HG03558 (cell line): ENCODE data around the gene CACNA1B.
"Not testable (repeated sequence)": the region's sequence is repeated elsewhere in the genome, so short reads cannot be mapped to it uniquely, and the experiment has no call there.

ENCODE experiments used
- ATAC-seq: cut with Tn5 transposase; IDR thresholded peaks from one replicate; pipeline ENCODE4 v1.9.1; 2021; ENCODE audit warnings: moderate number of reproducible peaks; ENCODE audit not compliant: unreplicated experiment; ENCODE audit errors: extremely low read depth

Gene CACNA1B

DNA sequence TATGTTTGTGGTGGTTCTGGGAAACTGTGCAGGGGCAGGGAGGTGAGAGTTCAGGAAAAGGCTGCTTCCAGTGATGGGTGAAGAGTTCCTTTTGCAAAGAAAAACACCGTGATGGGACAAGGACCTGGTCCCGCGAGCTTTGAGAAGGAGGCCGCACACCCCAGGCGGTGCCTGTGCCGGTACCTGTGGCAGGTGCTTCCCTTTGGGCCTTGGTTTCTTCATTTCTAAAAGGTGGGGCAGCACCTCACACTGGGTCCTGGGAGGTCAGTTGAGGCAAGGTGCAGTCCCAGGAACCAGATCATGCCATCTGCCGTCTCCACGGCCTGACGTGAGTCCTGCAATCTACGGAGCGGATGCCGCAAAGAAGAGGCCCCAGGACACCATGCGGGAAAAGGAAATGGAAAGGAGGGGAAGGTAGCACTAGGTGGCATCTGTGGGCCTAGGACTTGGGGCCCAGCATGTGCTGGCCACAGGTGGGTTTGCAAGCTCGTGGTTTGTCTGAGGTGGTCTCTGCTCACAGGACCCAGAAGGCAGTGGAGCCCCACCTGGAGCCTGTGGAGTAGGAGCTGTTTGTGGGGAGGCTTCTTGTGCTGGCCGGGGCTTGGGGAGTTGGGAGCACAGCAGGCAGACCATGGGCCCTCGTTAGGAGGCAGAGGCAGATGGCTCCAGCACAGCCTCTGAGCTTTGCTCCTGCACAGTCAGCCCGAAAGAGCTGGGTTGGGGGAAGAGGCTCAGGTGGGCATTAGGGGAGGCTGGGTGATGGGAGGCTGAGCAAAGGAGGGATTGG, 131.6 kb downstream of the CACNA1B start:
- ATAC-seq: no peak

DNA sequence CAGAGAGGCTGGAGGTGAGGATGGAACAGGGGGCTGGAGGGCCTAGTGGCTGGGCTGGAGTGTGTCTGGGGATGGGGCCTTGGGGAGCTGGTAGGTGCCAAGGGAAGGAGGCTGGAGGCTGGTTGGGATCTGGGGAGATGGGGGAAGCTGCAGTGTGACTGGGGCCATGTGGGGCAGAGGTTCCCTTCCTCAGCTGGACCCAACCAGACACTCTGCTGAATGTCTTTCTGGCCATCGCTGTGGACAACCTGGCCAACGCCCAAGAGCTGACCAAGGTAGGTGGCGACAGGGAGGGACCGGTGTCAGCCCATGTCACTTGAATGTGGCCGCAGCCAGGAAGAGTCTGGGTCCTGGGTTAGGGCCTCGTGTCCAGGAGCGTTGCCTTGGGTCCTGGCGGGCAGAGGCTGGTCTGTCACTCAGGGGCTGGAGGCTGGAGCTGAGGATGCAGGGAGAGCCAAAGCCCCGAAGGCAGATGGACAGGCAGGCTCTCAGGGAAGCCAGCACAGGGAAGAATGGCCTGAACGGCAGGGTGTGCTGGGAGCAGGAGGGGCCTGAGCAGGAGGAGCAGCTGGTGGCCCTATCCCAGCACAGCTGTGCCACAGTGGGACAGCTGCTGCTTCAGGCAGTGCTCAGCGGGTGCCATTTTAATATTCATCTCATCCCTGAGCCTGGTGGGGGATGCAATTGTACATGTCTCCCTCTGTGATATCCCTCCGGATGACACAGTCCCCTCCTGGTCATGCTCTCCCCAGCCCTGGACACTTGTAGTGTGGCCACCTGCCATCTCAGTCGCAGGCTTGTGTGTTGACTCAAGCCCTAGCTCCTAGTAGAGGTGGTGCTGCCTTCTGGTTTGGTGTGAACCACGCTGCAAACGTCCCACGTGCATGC, 132.5 kb downstream of the CACNA1B start:
- ATAC-seq: no peak

DNA sequence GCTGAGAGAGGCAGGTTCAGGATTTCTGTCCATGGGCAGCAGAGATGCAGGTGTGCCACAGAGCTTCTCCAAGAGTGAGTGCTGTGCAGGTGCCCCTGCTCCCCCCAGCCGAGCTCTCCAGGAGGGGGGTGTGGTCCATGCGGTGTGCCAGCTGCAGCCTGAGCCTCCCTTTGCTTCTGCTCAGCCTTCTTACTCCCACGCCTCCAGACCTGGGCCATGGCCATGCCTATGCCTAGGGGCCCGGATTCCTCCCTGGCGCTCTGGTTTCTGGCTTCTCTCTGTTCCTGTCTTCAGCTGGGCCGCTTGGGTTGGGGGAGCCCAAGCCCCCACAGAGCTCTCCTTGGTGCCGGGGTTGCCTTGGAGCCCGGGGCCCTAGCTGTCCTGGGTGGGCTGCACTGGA, 133.3 kb downstream of the CACNA1B start:
- ATAC-seq: no peak

DNA sequence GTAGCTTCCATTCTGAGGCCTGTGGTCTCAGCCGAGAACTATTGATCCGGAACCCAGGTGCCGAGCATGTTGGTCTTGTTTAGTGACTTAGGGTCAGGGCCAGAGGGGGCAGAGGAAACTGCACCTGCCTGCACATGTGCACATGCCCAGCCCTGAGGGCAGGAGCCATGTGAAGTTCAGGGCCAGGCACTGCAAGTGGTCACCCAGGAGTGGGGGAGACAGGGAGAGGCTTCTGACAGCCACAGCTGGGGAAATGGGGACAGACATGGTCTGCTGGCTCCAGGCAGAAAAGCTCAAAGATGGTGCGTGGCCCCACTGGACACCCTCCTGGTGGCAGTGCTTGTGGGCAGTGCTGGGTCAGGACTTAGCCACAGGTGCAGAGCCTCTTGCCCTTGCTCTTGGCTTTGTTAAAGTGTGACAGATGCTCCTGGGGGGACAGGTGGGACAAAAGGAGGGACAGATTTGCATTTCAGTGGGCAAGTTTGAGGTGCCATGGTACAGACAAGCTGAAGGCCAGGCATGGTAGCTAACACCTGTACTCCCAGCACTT, 134.4 kb downstream of the CACNA1B start:
- no peak for ATAC-seq

DNA sequence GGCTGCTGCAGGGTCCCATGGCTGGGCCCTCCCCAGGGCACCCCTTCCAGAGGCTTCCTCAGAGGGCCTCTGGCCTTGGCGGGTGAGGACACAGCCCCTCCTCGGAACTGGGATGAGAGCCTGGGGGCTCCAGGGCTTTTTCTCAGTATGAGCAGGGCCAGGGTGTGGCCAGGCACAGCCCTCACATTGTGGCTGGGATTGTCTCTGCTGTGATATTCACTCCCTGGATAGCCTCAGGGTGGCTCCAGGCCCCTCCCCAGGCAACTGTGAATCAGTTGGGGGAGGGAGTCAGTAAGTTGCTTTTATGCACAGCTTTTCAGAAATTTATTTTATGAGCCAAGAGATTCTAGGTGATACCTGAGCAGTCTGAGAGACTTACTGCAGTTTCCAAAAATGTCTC, 135.7 kb downstream of the CACNA1B start:
- ATAC-seq: no peak

DNA sequence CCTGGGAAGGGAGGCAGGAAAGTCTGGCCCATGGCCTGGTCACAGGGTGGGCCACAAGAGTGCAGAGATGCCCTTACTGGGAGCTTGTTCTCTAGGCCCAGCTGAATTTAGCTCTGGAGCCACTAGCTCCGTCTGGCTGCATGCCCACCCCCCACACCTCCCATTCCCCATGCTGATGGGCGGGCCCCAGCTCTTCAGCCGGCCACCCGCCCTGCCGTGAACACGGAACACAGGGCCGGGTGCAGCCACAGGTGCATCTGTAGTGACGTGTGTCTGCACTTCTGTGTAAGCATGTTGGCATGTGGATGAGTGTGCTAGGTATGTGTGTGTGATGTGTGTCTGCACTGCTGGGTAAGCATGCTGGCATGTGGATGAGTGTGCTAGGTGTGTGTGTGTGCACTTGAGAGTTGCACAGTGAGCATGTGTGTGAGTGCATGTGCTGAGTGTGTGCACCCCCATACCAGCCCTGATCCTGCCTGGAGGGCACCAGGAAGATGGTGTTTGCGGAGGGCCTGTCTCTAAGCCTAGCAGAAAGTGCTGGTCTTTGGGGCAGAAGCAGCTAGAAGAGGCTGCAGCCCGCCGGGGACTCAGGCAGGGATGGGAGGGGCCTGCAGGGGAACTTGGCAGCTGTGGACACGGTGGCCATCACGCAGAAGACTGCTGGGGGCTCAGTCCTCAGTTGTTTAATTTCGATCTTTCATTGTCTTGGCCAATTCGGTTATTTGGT, 136.4 kb downstream of the CACNA1B start:
- ATAC-seq: no peak

DNA sequence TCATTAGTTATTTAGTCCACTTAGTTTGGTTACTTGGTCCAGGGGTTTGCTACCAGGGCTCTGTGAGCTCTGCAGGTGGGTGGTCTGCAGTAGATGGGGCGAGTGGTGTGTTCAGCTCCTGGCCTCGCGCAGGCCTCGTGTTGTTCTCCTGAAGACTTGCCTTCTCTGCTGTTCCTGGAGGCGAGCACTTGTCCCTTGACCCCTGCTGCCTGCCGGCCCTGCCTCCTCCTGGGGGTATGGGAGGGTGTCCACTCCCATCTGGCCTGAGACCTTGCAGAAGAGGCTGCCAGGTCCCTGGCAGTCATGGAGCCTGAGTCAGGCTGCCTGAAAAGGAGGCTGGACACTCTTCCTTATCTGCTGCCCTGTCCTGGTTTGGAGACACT, 137.0 kb downstream of the CACNA1B start:
- ATAC-seq: no peak

DNA sequence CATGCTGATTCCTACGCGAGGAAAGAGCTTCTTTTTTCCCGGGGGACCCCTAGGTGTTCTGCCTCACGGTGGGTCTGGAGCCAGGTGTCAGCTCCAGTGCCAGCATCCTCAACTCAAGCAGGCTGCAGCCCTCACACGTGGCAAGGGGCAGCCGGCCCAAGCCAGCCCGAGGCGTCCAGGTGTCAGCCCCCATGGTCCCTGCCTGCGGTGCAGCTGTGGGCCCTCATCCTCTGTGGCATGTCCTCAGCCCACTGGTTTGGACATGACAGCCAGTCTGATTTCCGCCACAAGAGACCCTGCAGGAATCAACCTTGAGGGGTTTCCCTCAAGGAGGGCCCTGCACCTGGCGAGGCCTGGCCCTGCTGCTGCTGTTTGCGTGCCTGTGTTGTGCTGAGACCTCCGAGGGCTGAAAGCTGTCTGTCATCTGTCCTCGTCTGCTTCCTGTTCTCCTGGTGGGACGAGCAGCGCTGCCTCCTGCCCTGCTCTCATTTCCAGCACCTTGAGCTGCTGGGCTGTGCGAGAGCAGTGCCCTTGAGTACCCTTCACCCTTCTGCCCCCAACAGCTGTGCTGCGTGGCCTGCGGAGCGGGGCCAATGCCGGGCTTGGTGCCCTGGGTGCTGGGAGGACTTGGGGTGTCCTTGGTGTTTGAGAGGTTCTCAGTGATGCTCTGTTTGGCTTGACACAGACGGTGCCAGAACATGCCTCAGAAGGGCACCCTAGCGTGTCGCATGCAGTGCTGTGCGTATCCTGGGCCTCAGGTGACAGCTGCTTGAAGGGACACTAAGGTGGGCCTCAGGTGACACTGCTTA, 137.6 kb downstream of the CACNA1B start:
- ATAC-seq: no peak

DNA sequence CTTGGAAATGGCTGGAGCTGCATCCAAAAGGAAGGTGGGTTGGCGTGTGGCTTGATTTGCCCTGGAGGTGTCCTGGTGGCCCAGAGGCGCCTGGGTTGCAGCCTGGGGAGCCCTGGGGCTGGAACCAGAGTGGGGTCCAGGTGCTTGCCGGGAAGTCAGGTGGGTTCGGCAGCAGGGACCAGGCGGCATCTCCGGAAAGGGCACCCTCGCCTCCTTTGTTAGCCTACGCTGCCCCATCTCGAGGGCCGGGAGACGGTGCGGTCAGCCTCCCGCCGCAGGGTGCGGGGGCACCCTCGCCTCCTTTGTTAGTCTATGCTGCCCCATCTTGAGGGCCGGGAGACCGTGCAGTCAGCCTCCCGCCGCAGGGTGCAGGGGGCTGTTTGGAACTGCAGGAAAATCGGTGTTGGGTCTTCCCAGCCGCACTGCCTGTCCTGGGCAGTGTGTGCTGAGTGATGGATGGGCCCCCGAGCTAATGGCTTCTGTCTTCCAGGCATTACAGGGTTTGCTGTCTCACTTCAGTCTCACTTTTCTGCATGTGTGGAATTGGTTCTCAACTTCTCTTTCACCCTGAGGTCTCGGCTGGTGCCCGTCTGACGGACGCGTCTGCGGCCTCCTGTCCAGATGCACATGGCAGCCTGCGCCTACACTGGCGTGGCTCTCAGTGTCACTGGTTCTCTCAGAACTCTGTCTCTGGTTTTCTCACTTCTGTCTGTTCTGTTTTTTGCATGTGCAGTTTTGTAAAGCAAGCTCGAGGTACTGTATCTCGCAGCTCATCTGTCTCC, 139.0 kb downstream of the CACNA1B start:
- no peak for ATAC-seq

DNA sequence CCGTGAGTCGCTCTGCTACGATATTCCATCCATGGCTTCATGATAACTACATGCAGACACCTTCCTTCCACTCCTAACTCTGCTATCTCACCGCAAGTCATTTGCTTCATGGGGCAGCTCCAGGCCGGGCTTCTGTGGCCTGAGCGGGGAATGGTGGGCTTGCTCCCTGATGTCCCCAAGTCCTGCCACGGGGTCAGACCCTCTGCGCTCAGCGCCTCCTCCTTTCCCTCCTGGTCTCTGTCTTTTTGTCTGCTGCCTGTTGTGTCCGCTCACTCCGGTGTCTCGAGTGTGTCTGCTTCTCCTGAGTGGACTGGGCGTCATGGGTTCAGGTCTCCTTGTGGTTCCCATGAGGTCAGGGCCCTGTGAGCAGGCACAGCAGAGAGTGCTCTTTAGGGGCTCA, 139.6 kb downstream of the CACNA1B start:
- ATAC-seq: no peak

DNA sequence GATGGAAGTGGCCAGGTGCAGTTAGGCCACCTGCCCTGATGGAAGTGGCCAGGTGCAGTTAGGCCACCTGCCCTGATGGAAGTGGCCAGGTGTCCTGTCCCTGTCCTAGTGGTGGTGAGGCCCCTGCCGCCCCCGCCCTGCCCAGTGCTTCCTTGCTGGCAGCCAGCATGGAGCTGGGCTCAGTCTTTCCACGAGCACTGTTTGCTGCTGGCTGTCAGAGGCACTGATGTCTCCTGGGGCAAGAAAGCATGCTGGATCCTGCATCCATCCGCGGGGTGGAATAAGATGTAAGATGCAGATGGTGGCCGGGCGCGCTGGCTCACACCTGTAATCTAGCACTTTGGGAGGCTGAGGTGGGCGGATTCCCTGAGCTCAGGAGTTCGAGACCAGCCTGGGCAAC, 141.9 kb downstream of the CACNA1B start:
- ATAC-seq: not testable (repeated sequence)

DNA sequence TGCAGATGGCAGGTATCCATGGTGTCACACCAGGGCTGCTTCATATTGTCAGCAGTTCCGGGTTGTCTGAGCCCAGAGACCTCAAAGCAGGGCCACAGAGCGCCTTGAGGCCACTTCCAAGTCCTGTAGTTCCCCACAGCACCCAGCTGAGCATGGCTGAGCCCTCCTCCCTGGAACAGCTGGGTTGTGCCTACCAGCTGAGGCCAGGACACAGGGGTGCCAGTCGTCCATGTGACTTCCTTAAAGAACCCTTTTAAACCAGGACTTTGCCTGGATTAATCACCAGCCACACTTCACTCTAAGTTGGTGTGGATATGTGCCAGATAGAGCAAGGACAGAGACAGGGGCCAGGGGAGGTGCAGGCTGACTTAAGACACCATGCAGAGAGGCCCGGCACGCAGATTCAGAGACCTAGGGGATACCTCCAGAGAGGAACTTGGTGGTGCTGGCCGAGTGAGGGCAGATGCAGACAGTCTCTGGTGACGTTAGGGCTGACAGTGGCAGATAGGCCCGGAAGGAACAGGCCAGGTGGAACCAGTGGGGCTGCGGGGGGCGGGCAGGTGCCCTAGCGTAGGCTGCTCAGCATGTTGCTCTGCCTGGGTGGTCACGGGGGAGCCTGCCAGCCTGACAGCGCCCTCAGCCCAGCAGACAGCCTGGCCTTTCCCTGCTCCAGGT, 142.7 kb downstream of the CACNA1B start:
- ATAC-seq: no peak

DNA sequence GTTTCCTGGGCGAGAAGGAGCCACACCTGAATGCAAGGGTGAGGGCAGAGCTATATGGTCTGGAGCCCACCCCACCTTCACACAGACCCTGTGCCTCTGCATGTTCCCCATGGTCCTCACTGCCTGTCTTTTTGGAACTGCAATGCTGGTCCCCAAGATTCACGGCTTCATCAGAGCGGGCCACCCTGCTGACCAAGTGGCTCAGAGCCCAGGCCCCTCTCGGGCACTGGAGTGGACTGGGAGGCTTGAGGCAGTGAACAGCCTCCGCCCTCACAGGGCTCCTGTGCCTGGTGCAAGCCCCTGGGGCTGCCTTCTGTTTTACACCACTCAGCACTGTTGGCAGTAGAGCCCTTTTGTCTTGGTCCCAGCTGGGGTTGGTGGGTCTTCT, 143.2 kb downstream of the CACNA1B start:
- no peak for ATAC-seq

DNA sequence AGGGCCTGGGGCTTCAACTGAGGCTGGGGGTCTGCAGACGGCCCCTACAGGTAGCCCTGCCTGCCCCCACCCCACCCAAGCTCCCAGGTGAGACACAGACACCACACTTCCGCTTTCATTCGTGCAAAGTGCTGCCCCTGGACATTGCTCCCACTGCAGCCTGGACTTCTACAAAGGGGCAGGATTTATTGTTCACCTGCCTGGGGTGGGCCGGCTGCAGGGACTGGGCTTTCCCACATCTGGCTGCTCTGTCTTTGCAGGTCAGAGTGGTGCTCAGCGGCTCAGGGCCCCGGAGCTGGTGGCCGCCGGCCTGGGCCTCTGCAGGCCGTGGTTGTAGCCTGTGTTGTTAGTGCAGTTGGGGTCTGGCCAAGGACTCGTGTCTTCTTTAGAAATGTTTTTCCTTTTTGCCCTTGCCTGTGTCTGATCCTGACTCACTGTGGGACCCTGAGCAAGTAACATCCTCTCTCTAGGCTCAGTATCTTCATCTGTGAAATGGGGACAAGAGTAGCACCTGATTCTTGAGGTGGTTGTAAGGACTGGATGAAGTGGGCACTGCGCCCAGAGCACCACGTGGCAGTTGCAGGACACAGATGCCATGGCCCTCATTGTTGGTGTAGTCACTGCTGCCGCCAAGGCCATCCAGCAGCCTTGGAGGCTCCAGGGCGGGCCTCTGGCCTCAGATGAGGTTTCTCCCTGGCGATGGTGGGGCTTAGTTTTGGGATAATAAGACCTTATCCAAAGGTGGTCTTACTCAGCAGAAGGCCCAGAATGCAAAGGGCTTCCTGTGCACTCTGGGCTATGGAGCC, 143.9 kb downstream of the CACNA1B start:
- ATAC-seq: no peak

DNA sequence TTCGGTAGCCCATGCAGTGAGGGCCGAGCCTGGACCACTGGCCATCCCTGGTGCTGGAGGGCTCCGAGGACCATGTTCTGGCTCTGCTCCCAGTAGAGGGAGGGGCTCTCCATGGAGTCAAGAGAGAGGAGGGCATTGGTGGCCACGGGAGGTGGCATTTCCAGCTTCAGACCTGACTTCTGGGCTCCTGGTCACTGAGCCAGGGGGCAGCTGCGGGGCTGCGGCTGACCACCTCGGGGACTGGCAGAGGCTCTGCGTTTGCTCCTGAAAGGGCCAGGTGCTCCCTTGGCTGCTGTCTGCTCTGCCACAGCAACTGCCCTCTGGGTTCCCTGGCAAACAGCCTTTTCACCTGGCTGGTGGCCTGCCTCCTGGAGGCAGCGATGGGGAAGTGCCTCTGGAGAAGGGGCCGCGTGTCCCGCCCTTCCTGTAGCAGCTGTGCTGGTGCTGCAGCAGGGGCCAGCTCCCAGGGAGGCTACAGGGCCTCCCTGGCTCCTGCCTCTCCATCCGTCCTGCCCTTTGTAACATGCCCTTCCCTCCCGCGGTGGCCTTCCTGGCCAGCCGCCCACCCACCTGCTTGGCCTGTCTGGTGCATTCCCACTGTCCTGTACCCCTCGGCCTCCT, 144.6 kb downstream of the CACNA1B start:
- ATAC-seq: no peak

DNA sequence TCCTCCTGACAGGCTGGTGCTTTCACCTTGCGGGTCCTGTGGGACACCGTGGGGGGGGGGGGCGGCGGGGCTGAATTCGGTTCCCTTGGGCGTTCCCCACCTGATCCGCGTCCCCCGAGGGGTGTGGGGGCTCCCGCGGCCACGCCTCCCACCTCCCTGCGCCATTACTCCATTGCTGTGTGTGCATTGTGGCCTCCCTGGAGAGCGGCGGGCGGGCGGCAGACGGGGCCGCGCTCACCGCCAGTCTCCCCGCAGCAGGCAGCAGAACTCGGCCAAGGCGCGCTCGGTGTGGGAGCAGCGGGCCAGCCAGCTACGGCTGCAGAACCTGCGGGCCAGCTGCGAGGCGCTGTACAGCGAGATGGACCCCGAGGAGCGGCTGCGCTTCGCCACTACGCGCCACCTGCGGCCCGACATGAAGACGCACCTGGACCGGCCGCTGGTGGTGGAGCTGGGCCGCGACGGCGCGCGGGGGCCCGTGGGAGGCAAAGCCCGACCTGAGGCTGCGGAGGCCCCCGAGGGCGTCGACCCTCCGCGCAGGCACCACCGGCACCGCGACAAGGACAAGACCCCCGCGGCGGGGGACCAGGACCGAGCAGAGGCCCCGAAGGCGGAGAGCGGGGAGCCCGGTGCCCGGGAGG, 145.3 kb downstream of the CACNA1B start:
- no peak for ATAC-seq
